HEK293T (cell line): ENCODE data around the gene RNF212.

ENCODE experiments used
- CTCF ChIA-PET: fragments of 350-600 bp; formaldehyde crosslinking; extraction: SDS; loops from one replicate; lab custom pipeline; 2021; ENCODE audit warnings: antibody characterized with exemption, inconsistent platforms; lab: Yijun Ruan, JAX
- POLR2A ChIA-PET: fragments of 350-600 bp; formaldehyde crosslinking; extraction: SDS; loops from one replicate; lab custom pipeline; 2020; ENCODE audit warnings: antibody characterized with exemption, inconsistent platforms; lab: Yijun Ruan, JAX
- DNase-seq: peaks from one replicate; pipeline ENCODE4 v3.0.0; 2012; ENCODE audit warnings: mixed read lengths; ENCODE audit errors: extremely low spot score
- ARNT ChIP-seq: fragments of 450-650 bp; IDR thresholded peaks from 2 replicates; pipeline ENCODE4 v1.6.1; 2017; ENCODE audit warnings: mild to moderate bottlenecking
- BHLHE40 ChIP-seq: fragments of 450-650 bp; IDR thresholded peaks from 2 replicates; pipeline ENCODE4 v1.6.1; 2016; ENCODE audit warnings: mild to moderate bottlenecking, moderate library complexity, borderline replicate concordance
- CTBP1 ChIP-seq: fragments of 450-650 bp; IDR thresholded peaks from 2 replicates; pipeline ENCODE4 v1.6.1; 2016; ENCODE audit warnings: borderline replicate concordance
- ELF4 ChIP-seq: fragments of 450-650 bp; IDR thresholded peaks from 2 replicates; pipeline ENCODE4 v1.6.1; 2017; ENCODE audit warnings: antibody characterized with exemption
- FOXA1 ChIP-seq: fragments of 450-650 bp; IDR thresholded peaks from 2 replicates; pipeline ENCODE4 v1.6.1; 2016; ENCODE audit warnings: mild to moderate bottlenecking
- FOXK2 ChIP-seq: fragments of 450-650 bp; IDR thresholded peaks from 2 replicates; pipeline ENCODE4 v1.6.1; 2016; ENCODE audit warnings: mild to moderate bottlenecking
- FOXM1 ChIP-seq: fragments of 450-650 bp; IDR thresholded peaks from 2 replicates; pipeline ENCODE4 v1.6.1; 2017; ENCODE audit warnings: mild to moderate bottlenecking, borderline replicate concordance
- HDGF ChIP-seq: fragments of 450-650 bp; IDR thresholded peaks from 2 replicates; pipeline ENCODE4 v1.6.1; 2017; ENCODE audit warnings: antibody characterized with exemption, borderline replicate concordance
- L3MBTL2 ChIP-seq: fragments of 450-650 bp; conservative IDR thresholded peaks from 2 replicates; pipeline ENCODE4 v1.6.1; 2016; ENCODE audit warnings: mild to moderate bottlenecking
- LEF1 ChIP-seq: fragments of 450-650 bp; IDR thresholded peaks from 2 replicates; pipeline ENCODE4 v1.6.1; 2017; ENCODE audit warnings: mild to moderate bottlenecking, borderline replicate concordance
- NFRKB ChIP-seq: fragments of 450-650 bp; IDR thresholded peaks from 2 replicates; pipeline ENCODE4 v1.6.1; 2016; ENCODE audit warnings: mild to moderate bottlenecking, moderate library complexity
- PKNOX1 ChIP-seq: fragments of 450-650 bp; IDR thresholded peaks from 2 replicates; pipeline ENCODE4 v1.6.1; 2016
- SP1 ChIP-seq: fragments of 450-650 bp; IDR thresholded peaks from 2 replicates; pipeline ENCODE4 v1.6.1; 2017
- SUZ12 ChIP-seq: fragments of 450-650 bp; IDR thresholded peaks from 2 replicates; pipeline ENCODE4 v1.6.1; 2016; ENCODE audit warnings: mild to moderate bottlenecking
- TARDBP ChIP-seq: fragments of 450-650 bp; IDR thresholded peaks from 2 replicates; pipeline ENCODE4 v1.6.1; 2016
- ZNF384 ChIP-seq: fragments of 450-650 bp; IDR thresholded peaks from 2 replicates; pipeline ENCODE4 v1.6.1; 2016

RNF212 gene

GRCh38 chr4:1082215-1083182 lies 30.9 kb downstream of the RNF212 start:
- no peak for DNase-seq
- CTCF ChIA-PET = no interaction called here
- TF ChIP-seq ZNF384 (no peak), NFRKB (no peak), SP1 (no peak), CTBP1 (no peak), FOXM1 (no peak), FOXA1 (no peak), LEF1 (no peak), L3MBTL2 (no peak), FOXK2 (no peak), TARDBP (no peak), HDGF (no peak), BHLHE40 (no peak)
- POLR2A ChIA-PET = no interaction called here

- ChIA-PET POLR2A (no interaction called here), CTCF (no interaction called here)
- DNase-seq = no peak
- TF ChIP-seq FOXA1 (no peak), FOXK2 (no peak), L3MBTL2 (no peak), ELF4 (no peak), BHLHE40 (no peak), SP1 (no peak), FOXM1 (no peak), ARNT (no peak), CTBP1 (no peak), TARDBP (no peak), SUZ12 (no peak), HDGF (no peak), ZNF384 (no peak), NFRKB (no peak)
These were observed 31.7 kb downstream of the RNF212 start for GRCh38 chr4:1081689-1082040.

- DNase-seq = no peak
- POLR2A ChIA-PET = no interaction called here
- CTCF ChIA-PET = no interaction called here
- TF ChIP-seq LEF1 (no peak), FOXA1 (no peak), NFRKB (no peak), SP1 (no peak), FOXM1 (no peak), ARNT (no peak), HDGF (no peak), L3MBTL2 (no peak), PKNOX1 (no peak), TARDBP (no peak), ZNF384 (no peak), FOXK2 (no peak), ELF4 (no peak), SUZ12 (no peak), BHLHE40 (no peak), CTBP1 (no peak)
These were observed 32.2 kb downstream of the RNF212 start for GRCh38 chr4:1080961-1081688.

GRCh38 chr4:1080432-1080831 lies 32.9 kb downstream of the RNF212 start:
- DNase-seq = no peak
- no peak for TF ChIP-seq PKNOX1
- no peak for TF ChIP-seq FOXA1
- TF ChIP-seq SP1 = no peak
- no peak for TF ChIP-seq FOXM1
- ChIA-PET POLR2A (no interaction called here), CTCF (no interaction called here)

GRCh38 chr4:1079711-1080265 lies 33.6 kb downstream of the RNF212 start:
- ChIA-PET CTCF (no interaction called here), POLR2A (no interaction called here)
- TF ChIP-seq BHLHE40 = no peak
- TF ChIP-seq HDGF = no peak
- TF ChIP-seq PKNOX1 = no peak
- no peak for TF ChIP-seq ELF4
- no peak for TF ChIP-seq ARNT
- TF ChIP-seq L3MBTL2 = no peak
- no peak for TF ChIP-seq SUZ12
- no peak for TF ChIP-seq FOXM1
- no peak for TF ChIP-seq FOXK2
- TF ChIP-seq LEF1 = no peak
- TF ChIP-seq TARDBP = no peak
- TF ChIP-seq CTBP1 = no peak
- no peak for TF ChIP-seq ZNF384
- TF ChIP-seq NFRKB = no peak
- no peak for DNase-seq
